ENCODE measurements around the gene EDN3.

The EDN3 gene

GRCh38 chr20:59300333-59301081, at the start of gene EDN3:
TSS of gene EDN3 (plus strand) at chr20:59300611. CDS start at chr20:59300813, 202 bp downstream.
- no peak for DNase-seq (ENCODE audit: low read depth in 1 of 2, low spot score in 1 of 2)

GRCh38 chr20:59253325-59253724, 47.1 kb upstream of the EDN3 start:
- DNase-seq (ENCODE audit: low read depth in 1 of 2, low spot score in 1 of 2): no peak

GRCh38 chr20:59253779-59254319, 46.6 kb upstream of the EDN3 start:
- no peak for DNase-seq (ENCODE audit: low read depth in 1 of 2, low spot score in 1 of 2)

GRCh38 chr20:59255256-59255655, 45.2 kb upstream of the EDN3 start:
- DNase-seq (ENCODE audit: low read depth in 1 of 2, low spot score in 1 of 2): no peak

- no peak for DNase-seq (ENCODE audit: low read depth in 1 of 2, low spot score in 1 of 2)
Measured at GRCh38 chr20:59258221-59258621, 42.2 kb upstream of the EDN3 start.

- DNase-seq (ENCODE audit: low read depth in 1 of 2, low spot score in 1 of 2): no peak
Measured at GRCh38 chr20:59259946-59260345, 40.5 kb upstream of the EDN3 start.

GRCh38 chr20:59265298-59265697, 35.1 kb upstream of the EDN3 start:
- DNase-seq (ENCODE audit: low read depth in 1 of 2, low spot score in 1 of 2): no peak

GRCh38 chr20:59268870-59269269, 31.5 kb upstream of the EDN3 start:
- no peak for DNase-seq (ENCODE audit: low read depth in 1 of 2, low spot score in 1 of 2)

GRCh38 chr20:59269411-59270025, 30.9 kb upstream of the EDN3 start:
- DNase-seq (ENCODE audit: low read depth in 1 of 2, low spot score in 1 of 2): no peak

- no peak for DNase-seq (ENCODE audit: low read depth in 1 of 2, low spot score in 1 of 2)
Measured at GRCh38 chr20:59270380-59270779, 30.0 kb upstream of the EDN3 start.

GRCh38 chr20:59273739-59274357, 26.6 kb upstream of the EDN3 start:
- DNase-seq (ENCODE audit: low read depth in 1 of 2, low spot score in 1 of 2): no peak

GRCh38 chr20:59276938-59277337, 23.5 kb upstream of the EDN3 start:
- DNase-seq (ENCODE audit: low read depth in 1 of 2, low spot score in 1 of 2): no peak

- DNase-seq (ENCODE audit: low read depth in 1 of 2, low spot score in 1 of 2): no peak
Measured at GRCh38 chr20:59284470-59284869, 15.9 kb upstream of the EDN3 start.

- no peak for DNase-seq (ENCODE audit: low read depth in 1 of 2, low spot score in 1 of 2)
Measured at GRCh38 chr20:59289994-59290393, 10.4 kb upstream of the EDN3 start.

GRCh38 chr20:59291740-59292383, 8.5 kb upstream of the EDN3 start:
- no peak for DNase-seq (ENCODE audit: low read depth in 1 of 2, low spot score in 1 of 2)

GRCh38 chr20:59295531-59295930, 4.9 kb upstream of the EDN3 start:
- DNase-seq (ENCODE audit: low read depth in 1 of 2, low spot score in 1 of 2): no peak

GRCh38 chr20:59297686-59298085, 2.7 kb upstream of the EDN3 start:
- DNase-seq (ENCODE audit: low read depth in 1 of 2, low spot score in 1 of 2): no peak

GRCh38 chr20:59299945-59300332, 472 bp upstream of the EDN3 start:
- no peak for DNase-seq (ENCODE audit: low read depth in 1 of 2, low spot score in 1 of 2)

- DNase-seq (ENCODE audit: low read depth in 1 of 2, low spot score in 1 of 2): no peak
Measured at GRCh38 chr20:59301343-59302007, 1.1 kb downstream of the EDN3 start.

- no peak for DNase-seq (ENCODE audit: low read depth in 1 of 2, low spot score in 1 of 2)
Measured at GRCh38 chr20:59305908-59306655, 5.7 kb downstream of the EDN3 start.

Measured in stimulated activated CD4-positive, alpha-beta T cell treated with anti-CD3 and anti-CD28 coated beads, Interleukin-15, amount 100 ng/mL, for 1 hour (primary cell).